ENCODE results near the gene MGA. TPM values are rescaled to one million over a fixed set of nuclear protein-coding genes. Genes with fewer than 3 reads are reported as not detected.
"Not testable (repeated sequence)": the region's sequence is repeated elsewhere in the genome, so short reads cannot be mapped to it uniquely, and the experiment has no call there.

The MGA gene
- polyA plus RNA-seq, 1 donor (not counting 4 experiments of a cell fraction or from before 2014, with no cell fraction given), result 6.3 TPM

DNA sequence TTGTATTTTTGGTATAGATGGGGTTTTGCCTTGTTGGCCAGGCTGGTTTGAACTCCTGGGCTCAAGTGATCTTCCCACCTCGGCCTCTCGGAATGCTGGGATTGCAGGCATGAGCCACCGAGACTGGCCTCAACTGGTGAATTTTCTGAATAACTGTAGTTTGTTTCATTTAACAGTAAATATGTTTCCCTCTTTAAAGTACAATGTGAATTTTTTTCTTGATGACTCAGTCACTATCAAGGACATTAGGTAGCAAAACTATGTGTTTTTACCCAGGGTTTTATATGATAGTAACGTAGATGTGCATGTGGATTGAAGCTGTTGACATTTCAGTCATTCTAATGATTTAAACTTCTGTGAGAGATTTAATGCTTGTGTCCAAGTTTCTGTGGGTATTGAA lies 73.9 kb downstream of the MGA start:
- dilution Hi-C loops (cut with MboI; ENCODE audit: extremely low pct_ligation_motif_present, low sequenced_read_pairs), result no loop called here

DNA sequence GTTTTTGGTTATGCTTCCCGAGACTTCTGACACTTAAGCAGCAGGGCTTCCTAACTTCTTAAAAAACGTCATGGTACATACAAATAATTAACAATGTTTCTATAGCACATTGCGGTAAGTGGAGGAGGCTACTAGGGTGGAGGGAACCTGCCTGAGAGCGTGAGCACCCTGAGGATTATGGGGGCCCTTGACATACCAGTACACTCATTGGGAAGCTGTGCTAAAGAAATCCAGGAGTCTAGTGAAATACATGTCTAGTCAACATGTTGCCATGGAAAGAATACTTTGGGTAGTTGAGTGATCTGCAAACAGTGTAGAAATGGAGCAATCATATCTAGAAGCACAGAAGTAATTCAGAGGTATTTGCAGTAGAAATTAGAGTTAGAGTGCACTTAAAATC lies 74.8 kb downstream of the MGA start:
- H3K27ac ChIP-seq (ENCODE audit: control insufficient read depth, insufficient read depth, low read length), result no peak overlapping the region
- no peak for DNase-seq (ENCODE audit: low read depth, low spot score)
- dilution Hi-C loops (cut with MboI; ENCODE audit: extremely low pct_ligation_motif_present, low sequenced_read_pairs), result no loop called here
- no peaks in the 10 kb centered on the region for H3K4me1 ChIP-seq (ENCODE audit: control insufficient read depth, extremely low read depth, insufficient read depth, low read length)
- H3K27me3 ChIP-seq (ENCODE audit: control insufficient read depth, extremely low read depth, insufficient read depth, low read length), result no peaks in the 10 kb centered on the region
- no peak overlapping the region for H3K4me3 ChIP-seq (ENCODE audit: control insufficient read depth in 2 of 3, extremely low read depth in 1 of 3, insufficient read depth in 2 of 3, low read depth in 1 of 3, low read length in 3 of 3)
- no peak overlapping the region for H3K4me2 ChIP-seq (ENCODE audit: control insufficient read depth, extremely low read depth, insufficient read depth, low read depth, low read length)
- H2AFZ ChIP-seq (ENCODE audit: control insufficient read depth, low read length), result no peak overlapping the region
- no peak for FAIRE-seq
- no peaks in the 10 kb centered on the region for H3K9me3 ChIP-seq (ENCODE audit: control insufficient read depth, low read depth, low read length)
- H3K79me2 ChIP-seq (ENCODE audit: control insufficient read depth, insufficient read depth, low read length), result no peaks in the 10 kb centered on the region
- no peak for TF ChIP-seq EZH2 (IDR thresholded peaks at IDR 0.05; ENCODE audit: low read length)
- TF ChIP-seq, protein P1, sequence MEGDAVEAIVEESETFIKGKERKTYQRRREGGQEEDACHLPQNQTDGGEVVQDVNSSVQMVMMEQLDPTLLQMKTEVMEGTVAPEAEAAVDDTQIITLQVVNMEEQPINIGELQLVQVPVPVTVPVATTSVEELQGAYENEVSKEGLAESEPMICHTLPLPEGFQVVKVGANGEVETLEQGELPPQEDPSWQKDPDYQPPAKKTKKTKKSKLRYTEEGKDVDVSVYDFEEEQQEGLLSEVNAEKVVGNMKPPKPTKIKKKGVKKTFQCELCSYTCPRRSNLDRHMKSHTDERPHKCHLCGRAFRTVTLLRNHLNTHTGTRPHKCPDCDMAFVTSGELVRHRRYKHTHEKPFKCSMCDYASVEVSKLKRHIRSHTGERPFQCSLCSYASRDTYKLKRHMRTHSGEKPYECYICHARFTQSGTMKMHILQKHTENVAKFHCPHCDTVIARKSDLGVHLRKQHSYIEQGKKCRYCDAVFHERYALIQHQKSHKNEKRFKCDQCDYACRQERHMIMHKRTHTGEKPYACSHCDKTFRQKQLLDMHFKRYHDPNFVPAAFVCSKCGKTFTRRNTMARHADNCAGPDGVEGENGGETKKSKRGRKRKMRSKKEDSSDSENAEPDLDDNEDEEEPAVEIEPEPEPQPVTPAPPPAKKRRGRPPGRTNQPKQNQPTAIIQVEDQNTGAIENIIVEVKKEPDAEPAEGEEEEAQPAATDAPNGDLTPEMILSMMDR (optimal IDR thresholded peaks at IDR 0.05 in 1 of 3, IDR thresholded peaks at IDR 0.05 in 1 of 3, conservative IDR thresholded peaks at IDR 0.05 in 1 of 3; ENCODE audit: extremely low read depth in 1 of 3, insufficient read depth in 2 of 3, low read length in 3 of 3), result no peak
- no peaks in the 10 kb centered on the region for H3K9me1 ChIP-seq (ENCODE audit: control insufficient read depth, extremely low read depth, insufficient read depth, low read length)
- no peaks in the 10 kb centered on the region for H4K20me1 ChIP-seq (ENCODE audit: control insufficient read depth, extremely low read depth, insufficient read depth, low read length)
- peaks cover 4 to 8% of the 10 kb centered on the region in 2 experiments for H3K36me3 ChIP-seq (ENCODE audit: control insufficient read depth in 2 of 2, extremely low read depth in 1 of 2, insufficient read depth in 2 of 2, low read length in 2 of 2)
- H3K9ac ChIP-seq (ENCODE audit: control insufficient read depth, extremely low read depth, insufficient read depth, low read length), result no peak overlapping the region

More for the DNA sequence above, 73.9 kb downstream of the MGA start:
- DNase-seq (ENCODE audit: low read depth, low spot score) (no peak), FAIRE-seq (no peak)
- Histone ChIP-seq H3K27ac (ENCODE audit: control insufficient read depth, insufficient read depth, low read length) (no peak overlapping the region), H2AFZ (ENCODE audit: control insufficient read depth, low read length) (no peak overlapping the region), H3K9me3 (ENCODE audit: control insufficient read depth, low read depth, low read length) (no peaks in the 10 kb centered on the region), H3K4me1 (ENCODE audit: control insufficient read depth, extremely low read depth, insufficient read depth, low read length) (no peaks in the 10 kb centered on the region), H4K20me1 (ENCODE audit: control insufficient read depth, extremely low read depth, insufficient read depth, low read length) (no peaks in the 10 kb centered on the region), H3K36me3 (ENCODE audit: control insufficient read depth in 2 of 2, extremely low read depth in 1 of 2, insufficient read depth in 2 of 2, low read length in 2 of 2) (peaks cover 4 to 5% of the 10 kb centered on the region in 2 experiments), H3K9ac (ENCODE audit: control insufficient read depth, extremely low read depth, insufficient read depth, low read length) (no peak overlapping the region), H3K27me3 (ENCODE audit: control insufficient read depth, extremely low read depth, insufficient read depth, low read length) (no peaks in the 10 kb centered on the region), H3K4me2 (ENCODE audit: control insufficient read depth, extremely low read depth, insufficient read depth, low read depth, low read length) (no peak overlapping the region), H3K9me1 (ENCODE audit: control insufficient read depth, extremely low read depth, insufficient read depth, low read length) (no peaks in the 10 kb centered on the region), H3K4me3 (ENCODE audit: control insufficient read depth in 2 of 3, extremely low read depth in 1 of 3, insufficient read depth in 2 of 3, low read depth in 1 of 3, low read length in 3 of 3) (no peak overlapping the region), H3K79me2 (ENCODE audit: control insufficient read depth, insufficient read depth, low read length) (no peaks in the 10 kb centered on the region)
- TF ChIP-seq, protein P1 (optimal IDR thresholded peaks at IDR 0.05 in 1 of 3, IDR thresholded peaks at IDR 0.05 in 1 of 3, conservative IDR thresholded peaks at IDR 0.05 in 1 of 3; ENCODE audit: extremely low read depth in 1 of 3, insufficient read depth in 2 of 3, low read length in 3 of 3), result no peak
- no peak for TF ChIP-seq EZH2 (IDR thresholded peaks at IDR 0.05; ENCODE audit: low read length)

DNA sequence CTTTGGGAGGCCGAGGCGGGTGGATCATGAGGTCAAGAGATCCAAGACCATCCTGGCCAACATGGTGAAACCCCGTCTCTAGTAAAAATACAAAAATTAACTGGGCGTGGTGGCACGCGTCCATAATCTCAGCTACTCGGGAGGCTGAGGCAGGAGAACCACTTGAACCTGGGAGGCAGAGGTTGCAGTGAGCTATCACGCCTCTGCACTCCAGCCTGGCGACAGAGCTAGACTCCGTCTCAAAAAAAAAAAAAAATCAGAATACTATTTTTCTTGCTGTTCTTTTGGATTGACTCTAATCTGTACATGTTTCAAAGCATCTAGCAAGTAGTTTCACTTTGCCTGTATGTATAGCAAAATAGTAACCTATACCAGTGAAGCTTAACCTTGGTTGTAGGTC lies 75.3 kb downstream of the MGA start:
- DNase-seq (ENCODE audit: low read depth, low spot score); FAIRE-seq; dilution Hi-C loops (cut with MboI; ENCODE audit: extremely low pct_ligation_motif_present, low sequenced_read_pairs): not testable (repeated sequence)

More for the DNA sequence above, 75.3 kb downstream of the MGA start:
- not testable (repeated sequence) for H3K9me3 ChIP-seq (ENCODE audit: control insufficient read depth, low read depth, low read length); H2AFZ ChIP-seq (ENCODE audit: control insufficient read depth, low read length); H3K79me2 ChIP-seq (ENCODE audit: control insufficient read depth, insufficient read depth, low read length); H4K20me1 ChIP-seq (ENCODE audit: control insufficient read depth, extremely low read depth, insufficient read depth, low read length); H3K4me2 ChIP-seq (ENCODE audit: control insufficient read depth, extremely low read depth, insufficient read depth, low read depth, low read length); H3K4me3 ChIP-seq (ENCODE audit: control insufficient read depth in 2 of 3, extremely low read depth in 1 of 3, insufficient read depth in 2 of 3, low read depth in 1 of 3, low read length in 3 of 3); H3K9me1 ChIP-seq (ENCODE audit: control insufficient read depth, extremely low read depth, insufficient read depth, low read length); H3K4me1 ChIP-seq (ENCODE audit: control insufficient read depth, extremely low read depth, insufficient read depth, low read length); H3K27ac ChIP-seq (ENCODE audit: control insufficient read depth, insufficient read depth, low read length); H3K36me3 ChIP-seq (ENCODE audit: control insufficient read depth in 2 of 2, extremely low read depth in 1 of 2, insufficient read depth in 2 of 2, low read length in 2 of 2); H3K9ac ChIP-seq (ENCODE audit: control insufficient read depth, extremely low read depth, insufficient read depth, low read length); H3K27me3 ChIP-seq (ENCODE audit: control insufficient read depth, extremely low read depth, insufficient read depth, low read length)

All from keratinocyte (primary cell).